ENCODE results near the gene UNC5CL. TPM values are rescaled to one million over a fixed set of nuclear protein-coding genes. Genes with fewer than 3 reads are reported as not detected.

Gene UNC5CL
- total and polyA plus RNA-seq, 2 experiments from 2014 or later: 0.87 to 1.2 TPM

DNA sequence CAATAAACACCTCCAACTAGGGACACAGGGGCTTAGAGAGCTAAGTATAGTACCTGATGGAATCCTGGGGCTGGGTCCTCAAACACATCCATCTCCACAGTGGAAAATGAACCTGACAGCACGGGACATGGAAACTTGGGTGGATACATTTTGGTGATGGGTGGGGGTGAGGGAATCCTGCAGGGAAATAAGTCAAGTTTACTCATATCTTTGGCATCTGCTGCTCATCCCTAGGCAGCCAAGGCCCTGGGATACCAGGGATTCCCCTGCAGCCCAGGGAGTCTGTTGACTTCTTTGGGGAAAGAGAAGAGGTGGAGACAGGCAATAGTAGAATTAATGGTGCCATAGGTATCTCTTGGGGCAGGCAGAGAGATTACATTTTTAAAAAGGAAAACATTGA, 20.5 kb upstream of the UNC5CL start:
- Mint-ChIP-seq H3K36me3 (ENCODE audit: low read depth) (peaks cover 7% of the 10 kb centered on the region; the same call in 2 of the 3 replicates), H3K4me1 (peaks cover 12% of the 10 kb centered on the region), H3K27me3 (ENCODE audit: insufficient read depth, low read depth, poor library complexity) (peaks cover 2% of the 10 kb centered on the region), H3K4me3 (no peak overlapping the region; the same call in 2 of the 3 replicates), H3K9me3 (no peaks in the 10 kb centered on the region), H3K27ac (no peak overlapping the region)
- Histone ChIP-seq H3K4me3 (no peak overlapping the region), H3K27me3 (ENCODE audit: insufficient read depth) (no peaks in the 10 kb centered on the region), H2AFZ (no peak overlapping the region), H3F3A (replicated peaks; ENCODE audit: low read depth) (no peaks in the 10 kb centered on the region), H3K9me2 (ENCODE audit: insufficient read depth) (no peaks in the 10 kb centered on the region; the same call in 1 of the 2 replicates), H3K4me2 (no peak overlapping the region), H3K79me2 (replicated peaks; ENCODE audit: insufficient read depth) (no peaks in the 10 kb centered on the region), H3K4me1 (ENCODE audit: insufficient read depth) (no peaks in the 10 kb centered on the region), H3K36me3 (ENCODE audit: insufficient read depth) (0 out of 2 replicates have a peak, but pooled peaks cover 3% of the 10 kb centered on the region), H4K20me1 (replicated peaks; ENCODE audit: insufficient read depth) (no peaks in the 10 kb centered on the region), H3K27ac (ENCODE audit: low read depth) (no peak overlapping the region)
- TF ChIP-seq NANOG (IDR thresholded peaks at IDR 0.05; ENCODE audit: borderline replicate concordance) (no peak), POLR2AphosphoS5 (IDR thresholded peaks at IDR 0.05; ENCODE audit: low read depth) (no peak), STAT1 (IDR thresholded peaks at IDR 0.05; ENCODE audit: unreplicated experiment) (no peak)
- TF ChIP-seq, protein P1, sequence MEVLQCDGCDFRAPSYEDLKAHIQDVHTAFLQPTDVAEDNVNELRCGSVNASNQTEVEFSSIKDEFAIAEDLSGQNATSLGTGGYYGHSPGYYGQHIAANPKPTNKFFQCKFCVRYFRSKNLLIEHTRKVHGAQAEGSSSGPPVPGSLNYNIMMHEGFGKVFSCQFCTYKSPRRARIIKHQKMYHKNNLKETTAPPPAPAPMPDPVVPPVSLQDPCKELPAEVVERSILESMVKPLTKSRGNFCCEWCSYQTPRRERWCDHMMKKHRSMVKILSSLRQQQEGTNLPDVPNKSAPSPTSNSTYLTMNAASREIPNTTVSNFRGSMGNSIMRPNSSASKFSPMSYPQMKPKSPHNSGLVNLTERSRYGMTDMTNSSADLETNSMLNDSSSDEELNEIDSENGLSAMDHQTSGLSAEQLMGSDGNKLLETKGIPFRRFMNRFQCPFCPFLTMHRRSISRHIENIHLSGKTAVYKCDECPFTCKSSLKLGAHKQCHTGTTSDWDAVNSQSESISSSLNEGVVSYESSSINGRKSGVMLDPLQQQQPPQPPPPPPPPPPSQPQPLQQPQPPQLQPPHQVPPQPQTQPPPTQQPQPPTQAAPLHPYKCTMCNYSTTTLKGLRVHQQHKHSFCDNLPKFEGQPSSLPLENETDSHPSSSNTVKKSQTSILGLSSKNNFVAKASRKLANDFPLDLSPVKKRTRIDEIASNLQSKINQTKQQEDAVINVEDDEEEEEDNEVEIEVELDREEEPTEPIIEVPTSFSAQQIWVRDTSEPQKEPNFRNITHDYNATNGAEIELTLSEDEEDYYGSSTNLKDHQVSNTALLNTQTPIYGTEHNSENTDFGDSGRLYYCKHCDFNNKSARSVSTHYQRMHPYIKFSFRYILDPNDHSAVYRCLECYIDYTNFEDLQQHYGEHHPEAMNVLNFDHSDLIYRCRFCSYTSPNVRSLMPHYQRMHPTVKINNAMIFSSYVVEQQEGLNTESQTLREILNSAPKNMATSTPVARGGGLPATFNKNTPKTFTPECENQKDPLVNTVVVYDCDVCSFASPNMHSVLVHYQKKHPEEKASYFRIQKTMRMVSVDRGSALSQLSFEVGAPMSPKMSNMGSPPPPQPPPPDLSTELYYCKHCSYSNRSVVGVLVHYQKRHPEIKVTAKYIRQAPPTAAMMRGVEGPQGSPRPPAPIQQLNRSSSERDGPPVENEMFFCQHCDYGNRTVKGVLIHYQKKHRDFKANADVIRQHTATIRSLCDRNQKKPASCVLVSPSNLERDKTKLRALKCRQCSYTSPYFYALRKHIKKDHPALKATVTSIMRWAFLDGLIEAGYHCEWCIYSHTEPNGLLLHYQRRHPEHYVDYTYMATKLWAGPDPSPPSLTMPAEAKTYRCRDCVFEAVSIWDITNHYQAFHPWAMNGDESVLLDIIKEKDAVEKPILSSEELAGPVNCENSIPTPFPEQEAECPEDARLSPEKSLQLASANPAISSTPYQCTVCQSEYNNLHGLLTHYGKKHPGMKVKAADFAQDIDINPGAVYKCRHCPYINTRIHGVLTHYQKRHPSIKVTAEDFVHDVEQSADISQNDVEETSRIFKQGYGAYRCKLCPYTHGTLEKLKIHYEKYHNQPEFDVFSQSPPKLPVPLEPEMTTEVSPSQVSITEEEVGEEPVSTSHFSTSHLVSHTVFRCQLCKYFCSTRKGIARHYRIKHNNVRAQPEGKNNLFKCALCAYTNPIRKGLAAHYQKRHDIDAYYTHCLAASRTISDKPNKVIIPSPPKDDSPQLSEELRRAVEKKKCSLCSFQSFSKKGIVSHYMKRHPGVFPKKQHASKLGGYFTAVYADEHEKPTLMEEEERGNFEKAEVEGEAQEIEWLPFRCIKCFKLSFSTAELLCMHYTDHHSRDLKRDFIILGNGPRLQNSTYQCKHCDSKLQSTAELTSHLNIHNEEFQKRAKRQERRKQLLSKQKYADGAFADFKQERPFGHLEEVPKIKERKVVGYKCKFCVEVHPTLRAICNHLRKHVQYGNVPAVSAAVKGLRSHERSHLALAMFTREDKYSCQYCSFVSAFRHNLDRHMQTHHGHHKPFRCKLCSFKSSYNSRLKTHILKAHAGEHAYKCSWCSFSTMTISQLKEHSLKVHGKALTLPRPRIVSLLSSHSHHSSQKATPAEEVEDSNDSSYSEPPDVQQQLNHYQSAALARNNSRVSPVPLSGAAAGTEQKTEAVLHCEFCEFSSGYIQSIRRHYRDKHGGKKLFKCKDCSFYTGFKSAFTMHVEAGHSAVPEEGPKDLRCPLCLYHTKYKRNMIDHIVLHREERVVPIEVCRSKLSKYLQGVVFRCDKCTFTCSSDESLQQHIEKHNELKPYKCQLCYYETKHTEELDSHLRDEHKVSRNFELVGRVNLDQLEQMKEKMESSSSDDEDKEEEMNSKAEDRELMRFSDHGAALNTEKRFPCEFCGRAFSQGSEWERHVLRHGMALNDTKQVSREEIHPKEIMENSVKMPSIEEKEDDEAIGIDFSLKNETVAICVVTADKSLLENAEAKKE (CRISPR knock-in tag; IDR thresholded peaks at IDR 0.05): no peak
- TF ChIP-seq, protein P2, sequence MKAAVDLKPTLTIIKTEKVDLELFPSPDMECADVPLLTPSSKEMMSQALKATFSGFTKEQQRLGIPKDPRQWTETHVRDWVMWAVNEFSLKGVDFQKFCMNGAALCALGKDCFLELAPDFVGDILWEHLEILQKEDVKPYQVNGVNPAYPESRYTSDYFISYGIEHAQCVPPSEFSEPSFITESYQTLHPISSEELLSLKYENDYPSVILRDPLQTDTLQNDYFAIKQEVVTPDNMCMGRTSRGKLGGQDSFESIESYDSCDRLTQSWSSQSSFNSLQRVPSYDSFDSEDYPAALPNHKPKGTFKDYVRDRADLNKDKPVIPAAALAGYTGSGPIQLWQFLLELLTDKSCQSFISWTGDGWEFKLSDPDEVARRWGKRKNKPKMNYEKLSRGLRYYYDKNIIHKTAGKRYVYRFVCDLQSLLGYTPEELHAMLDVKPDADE (IDR thresholded peaks at IDR 0.05): no peak
- DNase-seq (ENCODE audit: low spot score) (no peak), ATAC-seq (no peak)

DNA sequence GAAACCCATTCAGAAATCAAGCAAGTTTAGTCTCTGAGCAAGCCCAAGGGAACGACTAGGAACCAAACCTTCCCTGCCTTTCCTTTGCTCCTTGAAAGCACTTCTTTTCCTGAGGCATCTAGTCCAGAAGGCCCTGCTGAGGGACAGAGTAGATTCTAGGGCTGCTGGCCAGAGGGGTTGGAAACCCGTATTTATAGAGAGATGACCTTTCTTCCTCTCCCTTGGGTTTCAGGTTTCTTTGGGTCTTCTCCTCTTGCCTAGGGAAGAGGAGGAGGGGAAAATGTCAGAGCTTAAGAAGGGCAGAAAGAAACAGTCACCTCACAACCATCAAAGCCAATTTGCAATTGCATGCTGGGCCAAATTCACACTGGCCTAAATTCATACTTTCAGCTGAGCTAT, 19.8 kb upstream of the UNC5CL start:
- Mint-ChIP-seq H3K9me3 (no peaks in the 10 kb centered on the region), H3K27me3 (ENCODE audit: insufficient read depth, low read depth, poor library complexity) (peaks cover 2% of the 10 kb centered on the region), H3K4me1 (peaks cover 12% of the 10 kb centered on the region), H3K27ac (no peak overlapping the region), H3K36me3 (ENCODE audit: low read depth) (0 out of 3 replicates have a peak, but pooled peaks cover 2% of the 10 kb centered on the region), H3K4me3 (no peak overlapping the region)
- Histone ChIP-seq H3K4me2 (no peak overlapping the region), H3K27ac (ENCODE audit: low read depth) (no peak overlapping the region), H3K4me1 (ENCODE audit: insufficient read depth) (no peaks in the 10 kb centered on the region), H3F3A (replicated peaks; ENCODE audit: low read depth) (no peaks in the 10 kb centered on the region), H3K9me2 (ENCODE audit: insufficient read depth) (no peaks in the 10 kb centered on the region; the same call in 1 of the 2 replicates), H3K79me2 (replicated peaks; ENCODE audit: insufficient read depth) (no peaks in the 10 kb centered on the region), H3K4me3 (no peak overlapping the region), H2AFZ (no peak overlapping the region), H3K36me3 (ENCODE audit: insufficient read depth) (no peaks in the 10 kb centered on the region), H4K20me1 (replicated peaks; ENCODE audit: insufficient read depth) (no peaks in the 10 kb centered on the region), H3K27me3 (ENCODE audit: insufficient read depth) (no peaks in the 10 kb centered on the region)
- ATAC-seq (no peak), DNase-seq (ENCODE audit: low spot score) (no peak)
- TF ChIP-seq, protein P3, sequence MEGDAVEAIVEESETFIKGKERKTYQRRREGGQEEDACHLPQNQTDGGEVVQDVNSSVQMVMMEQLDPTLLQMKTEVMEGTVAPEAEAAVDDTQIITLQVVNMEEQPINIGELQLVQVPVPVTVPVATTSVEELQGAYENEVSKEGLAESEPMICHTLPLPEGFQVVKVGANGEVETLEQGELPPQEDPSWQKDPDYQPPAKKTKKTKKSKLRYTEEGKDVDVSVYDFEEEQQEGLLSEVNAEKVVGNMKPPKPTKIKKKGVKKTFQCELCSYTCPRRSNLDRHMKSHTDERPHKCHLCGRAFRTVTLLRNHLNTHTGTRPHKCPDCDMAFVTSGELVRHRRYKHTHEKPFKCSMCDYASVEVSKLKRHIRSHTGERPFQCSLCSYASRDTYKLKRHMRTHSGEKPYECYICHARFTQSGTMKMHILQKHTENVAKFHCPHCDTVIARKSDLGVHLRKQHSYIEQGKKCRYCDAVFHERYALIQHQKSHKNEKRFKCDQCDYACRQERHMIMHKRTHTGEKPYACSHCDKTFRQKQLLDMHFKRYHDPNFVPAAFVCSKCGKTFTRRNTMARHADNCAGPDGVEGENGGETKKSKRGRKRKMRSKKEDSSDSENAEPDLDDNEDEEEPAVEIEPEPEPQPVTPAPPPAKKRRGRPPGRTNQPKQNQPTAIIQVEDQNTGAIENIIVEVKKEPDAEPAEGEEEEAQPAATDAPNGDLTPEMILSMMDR (conservative IDR thresholded peaks at IDR 0.05; ENCODE audit: low read depth in 2 of 2): no peak
- no peak for TF ChIP-seq JUNB (IDR thresholded peaks at IDR 0.05; ENCODE audit: unreplicated experiment)
- TF ChIP-seq EZH2 (IDR thresholded peaks at IDR 0.05; ENCODE audit: low read depth, unreplicated experiment): no peak
- no peak for TF ChIP-seq ZNF331 (CRISPR knock-in tag; IDR thresholded peaks at IDR 0.05; ENCODE audit: low read depth)
- no peak for TF ChIP-seq STAT1 (IDR thresholded peaks at IDR 0.05; ENCODE audit: unreplicated experiment)
- TF ChIP-seq, protein P4, sequence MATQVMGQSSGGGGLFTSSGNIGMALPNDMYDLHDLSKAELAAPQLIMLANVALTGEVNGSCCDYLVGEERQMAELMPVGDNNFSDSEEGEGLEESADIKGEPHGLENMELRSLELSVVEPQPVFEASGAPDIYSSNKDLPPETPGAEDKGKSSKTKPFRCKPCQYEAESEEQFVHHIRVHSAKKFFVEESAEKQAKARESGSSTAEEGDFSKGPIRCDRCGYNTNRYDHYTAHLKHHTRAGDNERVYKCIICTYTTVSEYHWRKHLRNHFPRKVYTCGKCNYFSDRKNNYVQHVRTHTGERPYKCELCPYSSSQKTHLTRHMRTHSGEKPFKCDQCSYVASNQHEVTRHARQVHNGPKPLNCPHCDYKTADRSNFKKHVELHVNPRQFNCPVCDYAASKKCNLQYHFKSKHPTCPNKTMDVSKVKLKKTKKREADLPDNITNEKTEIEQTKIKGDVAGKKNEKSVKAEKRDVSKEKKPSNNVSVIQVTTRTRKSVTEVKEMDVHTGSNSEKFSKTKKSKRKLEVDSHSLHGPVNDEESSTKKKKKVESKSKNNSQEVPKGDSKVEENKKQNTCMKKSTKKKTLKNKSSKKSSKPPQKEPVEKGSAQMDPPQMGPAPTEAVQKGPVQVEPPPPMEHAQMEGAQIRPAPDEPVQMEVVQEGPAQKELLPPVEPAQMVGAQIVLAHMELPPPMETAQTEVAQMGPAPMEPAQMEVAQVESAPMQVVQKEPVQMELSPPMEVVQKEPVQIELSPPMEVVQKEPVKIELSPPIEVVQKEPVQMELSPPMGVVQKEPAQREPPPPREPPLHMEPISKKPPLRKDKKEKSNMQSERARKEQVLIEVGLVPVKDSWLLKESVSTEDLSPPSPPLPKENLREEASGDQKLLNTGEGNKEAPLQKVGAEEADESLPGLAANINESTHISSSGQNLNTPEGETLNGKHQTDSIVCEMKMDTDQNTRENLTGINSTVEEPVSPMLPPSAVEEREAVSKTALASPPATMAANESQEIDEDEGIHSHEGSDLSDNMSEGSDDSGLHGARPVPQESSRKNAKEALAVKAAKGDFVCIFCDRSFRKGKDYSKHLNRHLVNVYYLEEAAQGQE (IDR thresholded peaks at IDR 0.05; ENCODE audit: unreplicated experiment): no peak

All from GM23338 (cell line).